HL-60 (cell line): ENCODE results near the gene GDPD5.

ENCODE experiments used
- DNase-seq, 2 experiments: peaks; one replicate each; pipeline ENCODE4 v3.0.0-alpha.2; 2010 to 2020; ENCODE audit warnings: low read depth in 1 of 2, low spot score in 1 of 2
- H3K27ac ChIP-seq: fragments of 250-450 bp; sonication (Bioruptor Pico); replicated peaks from 2 replicates; pipeline ENCODE4 v1.5.1; 2020; ENCODE audit warnings: mild to moderate bottlenecking, moderate library complexity
- H3K27me3 ChIP-seq: fragments of 250-450 bp; sonication (Bioruptor Pico); 2 replicates; pipeline ENCODE4 v1.5.1; 2021; ENCODE audit warnings: mild to moderate bottlenecking, moderate library complexity; ENCODE audit not compliant: insufficient read depth, poor library complexity, severe bottlenecking
- H3K4me3 ChIP-seq: replicated peaks from 2 replicates; pipeline ENCODE4 v1.5.1; 2011; ENCODE audit warnings: mild to moderate bottlenecking, control low read depth, low read length; ENCODE audit not compliant: insufficient read depth
- GABPA ChIP-seq: IDR thresholded peaks from 2 replicates; pipeline ENCODE4 v1.6.1; 2012; ENCODE audit warnings: low read depth
- POLR2AphosphoS5 ChIP-seq: IDR thresholded peaks from 2 replicates; pipeline ENCODE4 v1.6.1; 2012; ENCODE audit warnings: low read depth
- REST ChIP-seq: IDR thresholded peaks from 2 replicates; pipeline ENCODE4 v1.6.1; 2012; ENCODE audit warnings: low read depth; ENCODE audit not compliant: insufficient replicate concordance
- SPI1 ChIP-seq: IDR thresholded peaks from 2 replicates; pipeline ENCODE4 v1.6.1; 2012; ENCODE audit warnings: low read depth, mild to moderate bottlenecking, borderline replicate concordance
- TF ChIP-seq, protein P1 (sequence below): IDR thresholded peaks from one replicate; pipeline ENCODE4 v1.5.1; 2011; ENCODE audit warnings: low read length, control low read depth, inconsistent platforms; ENCODE audit not compliant: insufficient read depth

GDPD5 gene

GRCh38 chr11:75553182-75553581, 27.4 kb upstream of the GDPD5 start:
- TF ChIP-seq REST (no peak), SPI1 (no peak), POLR2AphosphoS5 (no peak), GABPA (no peak)
- TF ChIP-seq, protein P1, sequence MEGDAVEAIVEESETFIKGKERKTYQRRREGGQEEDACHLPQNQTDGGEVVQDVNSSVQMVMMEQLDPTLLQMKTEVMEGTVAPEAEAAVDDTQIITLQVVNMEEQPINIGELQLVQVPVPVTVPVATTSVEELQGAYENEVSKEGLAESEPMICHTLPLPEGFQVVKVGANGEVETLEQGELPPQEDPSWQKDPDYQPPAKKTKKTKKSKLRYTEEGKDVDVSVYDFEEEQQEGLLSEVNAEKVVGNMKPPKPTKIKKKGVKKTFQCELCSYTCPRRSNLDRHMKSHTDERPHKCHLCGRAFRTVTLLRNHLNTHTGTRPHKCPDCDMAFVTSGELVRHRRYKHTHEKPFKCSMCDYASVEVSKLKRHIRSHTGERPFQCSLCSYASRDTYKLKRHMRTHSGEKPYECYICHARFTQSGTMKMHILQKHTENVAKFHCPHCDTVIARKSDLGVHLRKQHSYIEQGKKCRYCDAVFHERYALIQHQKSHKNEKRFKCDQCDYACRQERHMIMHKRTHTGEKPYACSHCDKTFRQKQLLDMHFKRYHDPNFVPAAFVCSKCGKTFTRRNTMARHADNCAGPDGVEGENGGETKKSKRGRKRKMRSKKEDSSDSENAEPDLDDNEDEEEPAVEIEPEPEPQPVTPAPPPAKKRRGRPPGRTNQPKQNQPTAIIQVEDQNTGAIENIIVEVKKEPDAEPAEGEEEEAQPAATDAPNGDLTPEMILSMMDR, result no peak
- H3K27me3 ChIP-seq, result no peaks in the 10 kb centered on the region
- DNase-seq, result no peak
- no peak overlapping the region for H3K27ac ChIP-seq
- H3K4me3 ChIP-seq, result no peak overlapping the region

GRCh38 chr11:75549370-75549958, 23.7 kb upstream of the GDPD5 start:
- no peak overlapping the region for H3K27ac ChIP-seq
- TF ChIP-seq REST, result no peak
- no peaks in the 10 kb centered on the region for H3K27me3 ChIP-seq
- DNase-seq, result no peak
- H3K4me3 ChIP-seq, result no peak overlapping the region

GRCh38 chr11:75548595-75549272, 23.0 kb upstream of the GDPD5 start:
- TF ChIP-seq, protein P1, result no peak
- TF ChIP-seq POLR2AphosphoS5, result no peak
- TF ChIP-seq GABPA, result no peak
- TF ChIP-seq REST, result no peak
- no peak for TF ChIP-seq SPI1
- no peak for DNase-seq
- Histone ChIP-seq H3K27ac (no peak overlapping the region), H3K27me3 (no peaks in the 10 kb centered on the region), H3K4me3 (no peak overlapping the region)
